Cardiac muscle cell (in vitro differentiated cells and primary cell): ENCODE measurements around the gene SH3PXD2B. TPM values are rescaled to one million over a fixed set of nuclear protein-coding genes. Genes with fewer than 3 reads are reported as not detected.

Experiments
- DNase-seq, 2 donors: peaks; one replicate each; pipeline versions ENCODE4 v3.0.0 to v3.0.0-alpha.2; 2010 to 2017; ENCODE audit warnings: low read depth in 1 of 2, low spot score in 1 of 2
- H3K27ac ChIP-seq: fragments of 200-600 bp; sonication (generic); 2 replicates; pipeline ENCODE4 v1.5.1; 2016
- H3K27me3 ChIP-seq: fragments of 200-600 bp; sonication (generic); 2 replicates; pipeline ENCODE4 v1.6.0; 2016; ENCODE audit warnings: control low read depth
- H3K36me3 ChIP-seq: fragments of 200-600 bp; sonication (generic); 2 replicates; pipeline ENCODE4 v1.5.1; 2016; ENCODE audit warnings: control low read depth
- H3K4me1 ChIP-seq: fragments of 200-600 bp; sonication (generic); 2 replicates; pipeline ENCODE4 v1.8.1; 2017; ENCODE audit warnings: low read depth, mild to moderate bottlenecking, mixed run types
- H3K4me3 ChIP-seq: fragments of 200-600 bp; sonication (generic); 2 replicates; pipeline ENCODE4 v1.5.1; 2016; ENCODE audit warnings: mild to moderate bottlenecking
- H3K9me3 ChIP-seq: fragments of 200-600 bp; sonication (generic); 2 replicates; pipeline ENCODE4 v1.5.1; 2017; ENCODE audit warnings: low read depth, mild to moderate bottlenecking, control low read depth
- polyA plus RNA-seq: library from polyadenylated mRNA; unstranded; fragments of >200 nt; fragmentation: Nextera tagmentation; extraction: Ambion mirVana; gene quantifications from 2 replicates; pipeline ENCODE4 v1.2.1, GENCODE V29; 2016
- total RNA-seq: library from RNA; depleted of rRNA; stranded (reverse); fragments of >200 nt; gene quantifications from 2 replicates; pipeline ENCODE4 v1.2.3, GENCODE V29; 2016
- TF ChIP-seq, protein P1 (sequence below): IDR thresholded peaks from 2 replicates; pipeline ENCODE4 v1.5.1; 2012; ENCODE audit warnings: low read depth, mild to moderate bottlenecking, low read length

Gene SH3PXD2B
- total and polyA plus RNA-seq, 2 experiments from 2014 or later = 13.9 to 27.6 TPM

DNA sequence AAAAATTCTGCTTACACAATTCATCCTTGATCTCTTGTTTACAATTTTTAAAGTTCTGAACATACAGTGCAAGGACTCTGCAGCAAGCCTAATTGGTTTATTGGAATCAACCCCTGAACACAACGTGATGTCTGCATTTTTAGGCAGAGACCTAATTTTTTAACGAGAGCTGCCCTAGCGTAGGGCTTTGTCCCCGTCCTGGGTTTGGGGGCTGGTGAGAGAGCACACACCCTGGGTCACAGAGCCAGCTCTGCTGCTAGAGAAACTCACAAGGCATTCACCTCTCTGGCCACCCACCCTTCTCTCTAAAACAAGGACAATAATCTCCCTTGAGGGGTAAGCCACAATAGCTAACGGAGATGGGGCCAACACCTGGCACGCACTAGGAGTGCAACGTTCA lies 28.2 kb downstream of the SH3PXD2B start:
- TF ChIP-seq, protein P1, sequence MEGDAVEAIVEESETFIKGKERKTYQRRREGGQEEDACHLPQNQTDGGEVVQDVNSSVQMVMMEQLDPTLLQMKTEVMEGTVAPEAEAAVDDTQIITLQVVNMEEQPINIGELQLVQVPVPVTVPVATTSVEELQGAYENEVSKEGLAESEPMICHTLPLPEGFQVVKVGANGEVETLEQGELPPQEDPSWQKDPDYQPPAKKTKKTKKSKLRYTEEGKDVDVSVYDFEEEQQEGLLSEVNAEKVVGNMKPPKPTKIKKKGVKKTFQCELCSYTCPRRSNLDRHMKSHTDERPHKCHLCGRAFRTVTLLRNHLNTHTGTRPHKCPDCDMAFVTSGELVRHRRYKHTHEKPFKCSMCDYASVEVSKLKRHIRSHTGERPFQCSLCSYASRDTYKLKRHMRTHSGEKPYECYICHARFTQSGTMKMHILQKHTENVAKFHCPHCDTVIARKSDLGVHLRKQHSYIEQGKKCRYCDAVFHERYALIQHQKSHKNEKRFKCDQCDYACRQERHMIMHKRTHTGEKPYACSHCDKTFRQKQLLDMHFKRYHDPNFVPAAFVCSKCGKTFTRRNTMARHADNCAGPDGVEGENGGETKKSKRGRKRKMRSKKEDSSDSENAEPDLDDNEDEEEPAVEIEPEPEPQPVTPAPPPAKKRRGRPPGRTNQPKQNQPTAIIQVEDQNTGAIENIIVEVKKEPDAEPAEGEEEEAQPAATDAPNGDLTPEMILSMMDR = no peak
- Histone ChIP-seq H3K4me3 (no peak overlapping the region), H3K4me1 (peaks cover 35% of the 10 kb centered on the region), H3K27ac (peak overlapping the region; percentile 65), H3K36me3 (no peaks in the 10 kb centered on the region), H3K27me3 (no peaks in the 10 kb centered on the region), H3K9me3 (no peaks in the 10 kb centered on the region)
- no peak for DNase-seq

DNA sequence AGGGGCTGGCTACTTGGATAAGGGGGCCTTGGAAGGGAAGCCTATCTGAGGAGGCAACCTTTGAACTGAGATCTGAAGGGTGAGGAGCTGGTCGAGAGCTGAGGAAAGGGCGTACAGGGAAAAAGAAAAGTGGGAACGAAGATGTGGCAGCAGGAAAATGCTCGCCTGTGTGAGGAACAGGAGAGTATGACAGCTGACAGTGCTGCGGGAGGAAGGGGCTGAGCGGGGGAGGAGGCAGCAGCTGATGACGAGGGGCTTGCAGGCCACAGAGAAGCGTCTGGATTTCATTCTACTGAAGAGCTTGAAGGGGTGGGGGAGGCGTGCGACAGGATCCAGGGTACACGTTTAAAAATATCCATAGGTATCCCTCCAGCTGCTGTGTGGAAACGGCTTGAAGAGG lies 28.9 kb downstream of the SH3PXD2B start:
- Histone ChIP-seq H3K9me3 (no peaks in the 10 kb centered on the region), H3K4me1 (peaks cover 34% of the 10 kb centered on the region), H3K27me3 (no peaks in the 10 kb centered on the region), H3K27ac (peak overlapping the region; percentile 79), H3K4me3 (no peak overlapping the region), H3K36me3 (no peaks in the 10 kb centered on the region)
- DNase-seq = peak in 1 of 2 donors; percentile 89
- TF ChIP-seq, protein P1 = no peak

DNA sequence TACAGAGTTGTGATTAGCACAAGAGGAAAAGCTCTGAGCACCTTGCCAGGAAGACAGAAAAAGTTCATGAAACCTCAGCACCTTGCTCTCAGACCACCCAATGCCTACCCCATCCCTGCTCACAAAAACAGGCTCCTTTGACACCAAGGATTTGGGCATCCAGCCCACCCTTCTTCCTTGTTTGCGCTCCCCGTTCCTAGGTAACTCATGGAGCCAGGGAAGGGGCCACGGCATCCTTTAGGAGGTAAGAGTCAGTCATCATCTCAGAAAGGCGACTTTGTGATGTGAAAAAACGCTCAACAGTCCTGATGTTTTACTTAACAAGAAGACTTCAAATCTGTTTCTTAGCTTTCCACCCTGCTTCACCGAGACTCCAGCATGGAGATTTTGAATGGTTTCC lies 29.5 kb downstream of the SH3PXD2B start:
- Histone ChIP-seq H3K27ac (peak overlapping the region; percentile 79), H3K27me3 (no peaks in the 10 kb centered on the region), H3K4me3 (no peak overlapping the region), H3K4me1 (peaks cover 28% of the 10 kb centered on the region), H3K36me3 (no peaks in the 10 kb centered on the region), H3K9me3 (no peaks in the 10 kb centered on the region)
- TF ChIP-seq, protein P1 = no peak
- DNase-seq = no peak

DNA sequence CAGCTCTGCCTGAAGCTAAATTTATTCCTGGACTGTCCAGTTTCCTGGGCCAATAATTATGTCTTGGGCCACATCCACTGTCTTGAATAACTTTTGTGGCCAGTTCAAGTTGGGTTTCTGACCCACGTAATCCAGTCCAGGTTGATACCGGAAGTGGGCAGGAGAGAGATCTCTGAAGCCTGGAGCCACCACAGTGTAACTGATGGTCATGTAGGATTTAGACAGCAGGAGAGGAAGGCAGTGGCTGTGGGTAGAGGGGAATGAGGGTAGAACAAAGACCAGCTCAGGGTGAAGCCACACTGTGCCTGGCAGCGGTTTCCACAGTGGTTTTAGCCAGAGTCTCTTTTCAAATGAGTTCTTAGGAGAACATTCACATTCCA lies 30.2 kb downstream of the SH3PXD2B start:
- H3K4me3 ChIP-seq = no peak overlapping the region
- H3K36me3 ChIP-seq = no peaks in the 10 kb centered on the region
- no peaks in the 10 kb centered on the region for H3K9me3 ChIP-seq
- TF ChIP-seq, protein P1 = no peak
- H3K4me1 ChIP-seq = peaks cover 21% of the 10 kb centered on the region
- H3K27me3 ChIP-seq = no peaks in the 10 kb centered on the region
- no peak for DNase-seq
- H3K27ac ChIP-seq = no peak overlapping the region

DNA sequence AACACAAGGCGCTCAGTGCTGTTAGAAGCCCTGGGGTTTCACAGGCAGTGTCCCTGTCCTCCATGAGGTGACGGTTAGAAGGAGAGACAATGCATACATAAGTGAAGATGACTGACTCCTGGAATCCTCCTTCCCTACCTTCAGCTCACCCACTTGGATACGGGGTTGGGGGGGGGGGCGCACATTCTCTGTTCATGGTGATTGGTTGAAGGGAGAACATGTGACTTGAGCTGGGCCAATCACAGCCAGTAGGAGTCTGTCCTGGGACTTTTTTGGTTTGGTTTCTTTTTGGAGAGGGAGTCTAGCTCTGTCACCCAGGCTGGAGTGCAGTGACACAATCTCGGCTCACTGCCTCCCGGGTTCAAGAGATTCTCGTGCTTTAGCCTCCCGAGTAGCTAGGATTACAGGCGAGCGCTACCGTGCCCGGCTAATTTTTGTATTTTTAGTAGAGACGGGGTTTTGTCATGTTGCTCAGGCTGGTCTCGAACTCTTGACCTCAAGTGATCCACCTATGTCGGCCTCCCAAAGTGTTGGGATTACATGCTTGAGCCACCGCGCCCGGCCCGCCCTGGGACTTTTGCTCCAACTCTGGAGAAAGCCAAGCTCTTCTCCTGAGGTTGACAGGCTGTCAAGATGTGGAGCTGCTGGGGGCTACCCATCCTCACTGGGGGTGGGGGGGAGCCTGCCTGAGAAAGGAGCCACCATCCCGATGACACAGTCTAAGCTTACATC lies 30.8 kb downstream of the SH3PXD2B start:
- Histone ChIP-seq H3K4me3 (no peak overlapping the region), H3K4me1 (peaks cover 21% of the 10 kb centered on the region), H3K27me3 (no peaks in the 10 kb centered on the region), H3K36me3 (no peaks in the 10 kb centered on the region), H3K27ac (no peak overlapping the region), H3K9me3 (no peaks in the 10 kb centered on the region)
- no peak for DNase-seq
- TF ChIP-seq, protein P1 = no peak
